GM12873 (cell line): ENCODE data around the gene ALPP.

Experiments used
- TF ChIP-seq, protein P1 (sequence below): IDR thresholded peaks from 2 replicates; pipeline ENCODE4 v1.5.1; 2012; ENCODE audit warnings: low read depth, mild to moderate bottlenecking, moderate library complexity, low read length, control low read depth; ENCODE audit not compliant: insufficient read depth; ENCODE audit errors: missing control alignments

Gene ALPP

DNA sequence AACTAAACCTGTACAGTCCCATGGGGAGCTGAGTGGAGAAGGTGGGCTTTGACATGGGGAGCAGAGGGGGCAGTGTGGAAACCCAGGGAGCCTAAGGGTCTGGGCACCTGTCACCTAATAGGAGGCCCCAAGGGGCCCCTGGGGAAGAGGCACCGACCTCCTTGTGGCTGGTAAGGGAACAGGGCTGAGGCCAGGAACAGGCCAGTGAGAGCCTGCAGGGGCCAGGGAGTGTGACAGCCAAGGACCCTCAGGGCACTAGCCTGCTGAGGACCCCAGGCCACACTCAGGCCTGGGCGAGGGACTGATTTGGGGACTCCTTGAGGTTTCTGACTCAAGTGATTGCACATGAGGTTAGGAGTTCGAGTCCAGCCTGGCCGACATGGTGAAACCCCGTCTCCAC lies 24.5 kb upstream of the ALPP start:
- TF ChIP-seq, protein P1, sequence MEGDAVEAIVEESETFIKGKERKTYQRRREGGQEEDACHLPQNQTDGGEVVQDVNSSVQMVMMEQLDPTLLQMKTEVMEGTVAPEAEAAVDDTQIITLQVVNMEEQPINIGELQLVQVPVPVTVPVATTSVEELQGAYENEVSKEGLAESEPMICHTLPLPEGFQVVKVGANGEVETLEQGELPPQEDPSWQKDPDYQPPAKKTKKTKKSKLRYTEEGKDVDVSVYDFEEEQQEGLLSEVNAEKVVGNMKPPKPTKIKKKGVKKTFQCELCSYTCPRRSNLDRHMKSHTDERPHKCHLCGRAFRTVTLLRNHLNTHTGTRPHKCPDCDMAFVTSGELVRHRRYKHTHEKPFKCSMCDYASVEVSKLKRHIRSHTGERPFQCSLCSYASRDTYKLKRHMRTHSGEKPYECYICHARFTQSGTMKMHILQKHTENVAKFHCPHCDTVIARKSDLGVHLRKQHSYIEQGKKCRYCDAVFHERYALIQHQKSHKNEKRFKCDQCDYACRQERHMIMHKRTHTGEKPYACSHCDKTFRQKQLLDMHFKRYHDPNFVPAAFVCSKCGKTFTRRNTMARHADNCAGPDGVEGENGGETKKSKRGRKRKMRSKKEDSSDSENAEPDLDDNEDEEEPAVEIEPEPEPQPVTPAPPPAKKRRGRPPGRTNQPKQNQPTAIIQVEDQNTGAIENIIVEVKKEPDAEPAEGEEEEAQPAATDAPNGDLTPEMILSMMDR = no peak

DNA sequence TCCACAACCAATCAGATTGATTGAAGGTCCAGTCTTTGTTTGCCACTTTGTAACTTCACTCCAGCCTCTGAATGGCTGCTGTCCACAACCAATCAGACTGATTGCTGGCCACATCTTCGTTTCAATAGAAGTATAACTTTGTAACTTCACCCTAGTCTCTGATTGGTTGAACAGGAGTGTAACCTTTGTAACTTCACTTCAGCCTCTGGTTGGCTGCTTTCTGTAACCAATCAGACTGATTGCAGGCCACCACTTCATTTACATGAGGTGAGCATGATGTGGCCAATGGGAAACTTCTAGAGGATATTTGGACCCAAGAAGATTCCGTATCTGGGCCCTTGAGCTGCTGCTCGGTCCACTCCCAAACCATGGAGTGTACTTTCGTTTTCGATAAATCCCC lies 16.9 kb upstream of the ALPP start:
- TF ChIP-seq, protein P1 = no peak

DNA sequence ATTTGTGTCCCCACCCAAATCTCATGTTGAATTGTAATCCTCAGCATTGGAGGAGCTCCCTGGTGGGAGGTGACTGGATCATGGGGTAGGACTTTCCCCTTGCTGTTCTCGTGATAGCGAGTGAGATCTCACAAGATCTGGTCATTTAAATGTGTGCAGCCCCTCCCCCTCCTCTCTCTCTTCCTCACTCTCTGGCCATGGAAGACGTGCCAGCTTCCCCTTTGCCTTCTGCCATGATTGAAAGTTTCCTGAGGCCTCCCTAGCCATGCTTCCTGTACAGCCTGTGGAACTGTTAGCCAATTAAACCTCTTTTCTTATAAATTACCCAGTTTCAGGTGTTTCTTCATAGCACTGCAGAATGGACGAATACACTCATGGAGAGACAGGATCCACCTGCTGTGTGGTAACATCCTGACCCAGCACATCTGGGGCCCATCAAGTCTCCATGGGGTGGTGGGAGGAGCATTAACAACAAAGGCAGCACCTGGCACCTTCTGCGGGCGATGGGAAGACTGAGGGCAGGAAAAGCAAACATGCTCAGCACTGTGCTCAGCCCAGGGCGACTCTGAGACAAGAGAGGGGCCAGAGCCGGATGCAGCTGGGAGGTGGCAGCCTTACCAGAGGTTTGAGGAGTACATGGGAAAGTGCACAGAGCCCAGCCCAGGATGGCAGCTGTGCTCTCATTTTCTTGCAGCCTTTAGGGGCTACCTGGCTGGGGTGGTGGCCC lies 16.2 kb upstream of the ALPP start:
- TF ChIP-seq, protein P1 = no peak

DNA sequence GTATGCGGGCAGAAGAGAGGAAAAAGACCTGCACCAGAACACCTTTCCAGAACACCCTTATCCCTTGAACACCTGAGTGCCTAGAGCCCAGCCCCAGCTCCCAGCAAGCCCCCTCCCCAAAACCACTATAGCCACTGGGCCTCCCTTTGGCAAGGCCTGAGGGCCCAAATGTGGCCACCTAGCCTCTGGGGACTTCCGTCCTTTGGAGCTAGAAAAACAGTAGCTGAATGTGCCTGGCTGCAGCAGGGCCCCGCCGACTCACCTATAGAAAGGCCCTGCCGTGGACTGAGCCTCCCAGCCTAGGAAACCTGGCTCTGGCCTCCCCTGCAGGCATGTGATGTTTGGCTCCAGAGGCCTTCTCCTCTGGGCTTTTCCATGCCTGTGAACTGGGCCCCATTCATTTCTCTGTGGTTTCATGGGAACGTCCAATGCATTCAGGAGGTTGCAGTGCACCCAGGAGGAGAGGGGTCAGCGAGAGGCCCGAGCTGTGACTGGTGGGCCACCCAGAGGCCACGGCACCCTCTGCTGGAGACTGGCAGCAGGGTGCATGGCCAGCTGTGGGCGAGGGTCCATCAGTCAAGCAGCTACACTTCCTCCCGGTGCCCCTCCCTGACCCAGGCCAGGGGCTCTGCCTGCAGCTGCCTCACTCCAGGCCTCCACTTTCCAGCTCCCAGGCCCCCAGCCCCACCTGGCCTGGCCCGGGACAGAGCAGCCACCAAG lies 15.3 kb upstream of the ALPP start:
- TF ChIP-seq, protein P1 = peak; percentile 14

DNA sequence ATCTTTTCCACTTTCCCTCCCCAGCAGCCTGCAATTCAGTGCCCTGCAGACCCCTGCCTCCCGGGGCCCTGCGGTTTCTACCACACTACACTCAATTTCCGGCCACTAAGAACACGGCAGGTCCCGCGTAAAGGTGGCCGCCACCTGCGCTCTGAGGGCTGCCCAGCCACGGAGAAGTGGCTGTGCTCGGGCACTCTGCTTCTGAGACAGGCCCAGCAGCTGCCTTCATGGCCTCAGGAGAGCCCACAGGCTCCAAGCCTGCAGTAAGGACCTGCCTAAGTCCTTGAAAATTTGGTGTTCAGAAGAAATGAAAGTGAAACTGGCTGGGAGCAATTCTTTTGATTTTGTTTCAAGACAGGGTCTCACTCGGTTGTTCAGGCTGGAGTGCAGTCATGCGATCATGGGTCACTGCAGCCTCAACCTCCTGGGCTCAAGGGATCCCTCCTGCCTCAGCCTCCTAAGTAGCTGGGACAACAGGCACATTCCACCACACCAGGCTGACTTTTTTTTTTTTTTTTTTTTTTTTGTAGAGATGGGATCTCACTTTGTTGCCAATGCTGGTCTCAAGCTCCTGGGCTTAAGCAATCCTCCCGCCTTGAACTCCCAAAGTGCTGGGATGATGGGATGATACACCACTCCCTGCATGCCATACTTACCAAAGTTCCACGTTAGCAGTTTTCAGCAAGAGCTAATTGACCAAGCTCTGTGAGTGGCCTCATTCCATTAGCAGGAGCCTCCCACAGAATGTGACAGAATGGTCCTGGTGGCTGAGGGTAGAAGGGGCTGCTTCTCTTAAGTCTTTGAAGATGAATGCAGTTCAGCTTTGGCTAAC lies 14.6 kb upstream of the ALPP start:
- TF ChIP-seq, protein P1 = no peak

DNA sequence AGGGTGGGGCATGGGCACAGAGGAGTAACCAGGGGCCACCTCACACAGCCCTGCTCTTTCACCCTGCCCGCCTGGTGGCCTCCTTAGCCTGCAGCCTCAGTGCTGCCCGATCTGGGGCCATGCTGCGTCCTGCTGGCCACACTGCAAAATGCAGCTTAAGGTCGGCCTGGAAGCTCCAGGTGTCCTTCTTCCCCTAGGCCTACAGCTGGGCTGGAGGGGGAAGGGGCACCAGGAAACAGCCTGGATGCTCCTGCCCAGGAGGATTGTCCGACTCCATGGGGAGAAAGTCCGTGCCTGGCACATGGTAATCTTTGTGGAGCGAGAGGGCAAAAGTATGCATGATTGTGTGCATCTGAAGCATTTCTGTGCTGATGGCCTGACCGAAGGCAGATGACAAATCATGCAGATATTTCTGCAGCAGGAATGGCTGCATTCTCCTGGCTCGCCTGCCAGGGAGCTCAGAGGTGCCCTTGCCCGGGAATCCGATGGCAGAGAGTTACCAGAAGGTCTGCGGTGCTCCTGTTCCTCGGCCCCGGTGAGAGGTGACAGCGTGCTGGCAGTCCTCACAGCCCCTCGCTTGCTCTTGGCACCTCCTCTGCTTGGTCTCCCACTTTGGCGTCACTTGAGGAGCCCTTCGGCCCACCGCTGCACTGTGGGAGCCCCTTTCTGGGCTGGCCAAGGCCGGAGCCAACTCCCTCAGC lies 12.8 kb upstream of the ALPP start:
- TF ChIP-seq, protein P1 = peak; percentile 46
